K562 (cell line): ENCODE data around the gene AGMO. TPM values are rescaled to one million over a fixed set of nuclear protein-coding genes. Genes with fewer than 3 reads are reported as not detected.

Experiments
- ATAC-seq: fragments of 200-7000 bp; cut with Tn5 transposase; 3 replicates; pipeline ENCODE4 v1.9.1; 2020; ENCODE audit warnings: moderate library complexity
- BruUV-seq: library from RNA; stranded (reverse); fragments of 400-500 nt; replicated peaks from 2 replicates; lab custom pipeline; 2021; lab: Mats Ljungman, UMichigan
- CTCF ChIA-PET: fragments of 300-600 bp; formaldehyde crosslinking; extraction: SDS; loops from one replicate; lab custom pipeline; 2021; ENCODE audit warnings: low intra/inter-chr PET ratio; lab: Yijun Ruan, JAX
- POLR2A ChIA-PET: fragments of 300-600, 350-650 bp; sonication (Branson Sonifier 250); formaldehyde crosslinking; extraction: SDS; loops from one replicate; lab custom pipeline; 2021; ENCODE audit warnings: antibody characterized with exemption, inconsistent platforms; lab: Yijun Ruan, JAX
- DNase-seq, 4 experiments: peaks; one replicate each; pipeline versions ENCODE4 v3.0.0 to v3.0.0-alpha.2; 2011 to 2018; ENCODE audit warnings: low spot score in 3 of 4, mixed read lengths in 3 of 4; ENCODE audit errors: extremely low read depth in 1 of 4
- FAIRE-seq: peaks from 2 replicates; lab custom pipeline; 2011; peaks lifted over from hg19 to GRCh38; lab: Jason Lieb, UNC
- H2AFZ ChIP-seq: 2 replicates; pipeline ENCODE4 v1.6.0; 2011; ENCODE audit warnings: low read depth, low read length, control low read depth, inconsistent platforms
- H3K27ac ChIP-seq: fragments of 200-600 bp; 3 replicates; pipeline ENCODE4 v1.8.0; 2011; ENCODE audit warnings: low read depth, mild to moderate bottlenecking, control low read depth, inconsistent platforms, low read length, moderate library complexity, mixed read lengths; ENCODE audit errors: extremely low read depth
- H3K27me3 ChIP-seq, 2 experiments: fragments of 300-600 bp in 1 of 2; 2 replicates in 1 of 2; 3 replicates in 1 of 2; pipeline versions ENCODE4 v1.6.0 to v1.8.0; 2011; ENCODE audit warnings: inconsistent platforms in 2 of 2, low read length in 2 of 2, mild to moderate bottlenecking in 1 of 2, mixed read lengths in 1 of 2, moderate library complexity in 1 of 2; ENCODE audit not compliant: control insufficient read depth in 2 of 2, insufficient read depth in 2 of 2
- H3K36me3 ChIP-seq: fragments of 300-600 bp; 3 replicates; pipeline ENCODE4 v1.8.0; 2011; ENCODE audit warnings: mild to moderate bottlenecking, low read length, inconsistent platforms; ENCODE audit not compliant: control insufficient read depth, insufficient read depth
- H3K4me1 ChIP-seq, 2 experiments: fragments of 200-600 bp in 1 of 2; replicated peaks in 1 of 2; 2 replicates in 1 of 2; 3 replicates in 1 of 2; pipeline versions ENCODE4 v1.5.1 to v1.8.0; 2011; ENCODE audit warnings: inconsistent platforms in 2 of 2, low read length in 2 of 2, mild to moderate bottlenecking in 1 of 2, mixed read lengths in 1 of 2, moderate library complexity in 1 of 2; ENCODE audit not compliant: control insufficient read depth in 2 of 2, insufficient read depth in 2 of 2
- H3K4me2 ChIP-seq: 2 replicates; pipeline ENCODE4 v1.6.1; 2011; ENCODE audit warnings: low read length, control low read depth, inconsistent platforms, mixed read lengths; ENCODE audit not compliant: insufficient read depth
- H3K4me3 ChIP-seq: fragments of 200-600 bp; sonication (generic), shearing (Covaris generic); 2 replicates; pipeline ENCODE4 v1.5.1; 2016; ENCODE audit warnings: control low read depth, inconsistent platforms
- H3K79me2 ChIP-seq: fragments of 200-600 bp; 3 replicates; pipeline ENCODE4 v1.8.0; 2011; ENCODE audit warnings: low read length, inconsistent platforms; ENCODE audit not compliant: control insufficient read depth, insufficient read depth
- H3K9ac ChIP-seq, 2 experiments: 2 replicates each; pipeline versions ENCODE4 v1.6.0 to v1.6.1; 2011; ENCODE audit warnings: low read depth in 2 of 2, low read length in 2 of 2, control low read depth in 1 of 2, inconsistent platforms in 1 of 2, mild to moderate bottlenecking in 1 of 2, mixed read lengths in 1 of 2; ENCODE audit not compliant: insufficient read depth in 1 of 2
- H3K9me1 ChIP-seq: one replicate; pipeline ENCODE4 v1.6.0; 2011; ENCODE audit warnings: inconsistent platforms, mild to moderate bottlenecking, low read length, moderate library complexity; ENCODE audit not compliant: control insufficient read depth, insufficient read depth
- H3K9me3 ChIP-seq: replicated peaks from 2 replicates; pipeline ENCODE4 v1.5.1; 2011; ENCODE audit warnings: low read depth, low read length, inconsistent platforms; ENCODE audit not compliant: control insufficient read depth, insufficient read depth
- H4K20me1 ChIP-seq: replicated peaks from 2 replicates; pipeline ENCODE4 v1.6.1; 2011; ENCODE audit warnings: low read length, inconsistent platforms, mixed read lengths; ENCODE audit not compliant: control insufficient read depth, insufficient read depth
- ARID4B ChIP-seq: sonication (generic); formaldehyde crosslinking; IDR thresholded peaks from 2 replicates; pipeline ENCODE4 v1.8.0; 2022; ENCODE audit warnings: mild to moderate bottlenecking, missing genetic modification reagents
- ETS2 ChIP-seq: IDR thresholded peaks from 2 replicates; pipeline ENCODE4 v1.6.1; 2016; ENCODE audit warnings: borderline replicate concordance, missing genetic modification characterization, mild to moderate bottlenecking, moderate library complexity, missing compliant biosample characterization; ENCODE audit not compliant: poor library complexity, severe bottlenecking
- ETV1 ChIP-seq: fragments of 450-650 bp; conservative IDR thresholded peaks from 2 replicates; pipeline ENCODE4 v1.6.1; 2016; ENCODE audit warnings: missing genetic modification characterization, control low read depth, low read depth, missing compliant biosample characterization
- HDAC1 ChIP-seq, 2 experiments: fragments of 450-650 bp; IDR thresholded peaks; 2 replicates each; pipeline ENCODE4 v1.6.1; 2016 to 2017; ENCODE audit warnings: inconsistent platforms in 1 of 2, mild to moderate bottlenecking in 1 of 2, moderate library complexity in 1 of 2
- HOXB6 ChIP-seq: fragments of 250-450 bp; sonication (Bioruptor Pico); IDR thresholded peaks from 2 replicates; pipeline ENCODE4 v1.5.1; 2022; ENCODE audit warnings: mild to moderate bottlenecking, borderline replicate concordance
- KLF16 ChIP-seq: IDR thresholded peaks from 2 replicates; pipeline ENCODE4 v1.6.1; 2016; ENCODE audit warnings: antibody characterized with exemption
- MEIS2 ChIP-seq: fragments of 450-650 bp; IDR thresholded peaks from 2 replicates; pipeline ENCODE4 v1.6.1; 2014; ENCODE audit warnings: mild to moderate bottlenecking; ENCODE audit not compliant: partially characterized antibody
- SAFB ChIP-seq: fragments of 200-400 bp; formaldehyde crosslinking; IDR thresholded peaks from 2 replicates; pipeline ENCODE4 v1.6.1; 2017; ENCODE audit warnings: low read depth, low read length, borderline replicate concordance
- TAL1 ChIP-seq: fragments of 450-650 bp; IDR thresholded peaks from 2 replicates; pipeline ENCODE4 v1.6.1; 2016; ENCODE audit warnings: mild to moderate bottlenecking
- USF1 ChIP-seq: sonication (generic); formaldehyde crosslinking; IDR thresholded peaks from 2 replicates; pipeline ENCODE4 v1.9.0; 2022; ENCODE audit warnings: mild to moderate bottlenecking, missing genetic modification reagents
- ZNF134 ChIP-seq: fragments of 250-450 bp; sonication (Bioruptor Pico); conservative IDR thresholded peaks from 2 replicates; pipeline ENCODE4 v1.4.0; 2020
- ZNF197 ChIP-seq: fragments of 200-800 bp; sonication (Bioruptor generic); IDR thresholded peaks from 2 replicates; pipeline ENCODE4 v1.6.1; 2016; ENCODE audit warnings: low read depth, missing genetic modification characterization, missing compliant biosample characterization
- ZNF785 ChIP-seq: fragments of 250-450 bp; sonication (Bioruptor Pico); IDR thresholded peaks from 2 replicates; pipeline ENCODE4 v1.4.0; 2020; ENCODE audit warnings: mild to moderate bottlenecking
- WGBS: fragments of 100-300 bp; shearing (Covaris generic); methylation state at CpG from one replicate; pipeline ENCODE4 v1.1.6; 2016; ENCODE audit warnings: low coverage, mixed read lengths; ENCODE audit not compliant: insufficient coverage; ENCODE audit errors: missing lambda C conversion rate; 5-methylcytosine and 5-hydroxymethylcytosine counted together
- in situ Hi-C: fragments of 300-500 bp; cut with MboI; formaldehyde crosslinking; loops from 4 replicates; pipeline ENCODE4 v1.15.0; 2018; ENCODE audit warnings: inconsistent platforms, mixed read lengths
- intact Hi-C: fragments of 100-400 bp; cut with micrococcal nuclease; formaldehyde crosslinking; loops from 2 replicates; pipeline ENCODE4 v1.14.2; 2022
- polyA plus RNA-seq, 8 experiments: library from polyadenylated mRNA; depleted of rRNA in 4 of 8; stranded (reverse) in 5 of 8; unstranded in 3 of 8; fragments of >200 nt; fragmentation: Nextera tagmentation in 2 of 8; fragmentation: Illumina TruSeq in 1 of 8; extraction: Ambion mirVana in 2 of 8; extraction: Trizol in 1 of 8; gene quantifications; 2 replicates each; pipeline versions ENCODE4 v1.2.1 to v1.2.3, GENCODE V29; 2011 to 2014; ENCODE audit warnings: inconsistent platforms in 1 of 8, missing spikeins in 1 of 8
- total RNA-seq, 7 experiments: library from RNA; depleted of rRNA in 6 of 7; stranded (reverse); fragments of >200 nt in 6 of 7; fragmentation: Illumina TruSeq in 2 of 7; extraction: Trizol in 2 of 7; gene quantifications; 2 replicates each; pipeline versions ENCODE4 v1.2.1 to v1.2.3, GENCODE V29; 2011 to 2021; ENCODE audit warnings: low replicate concordance in 1 of 7

The AGMO gene
- total and polyA plus RNA-seq, 9 of the 15 experiments (the other 6 are each of a cell fraction or from before 2014, with no cell fraction given) = 0.30 to 1.4 (median 0.69) TPM; not detected in 1

- no peak for TF ChIP-seq USF1
- TF ChIP-seq ZNF134 (CRISPR knock-in tag) = no peak
- no peak for TF ChIP-seq SAFB
- no peak for TF ChIP-seq KLF16
These were observed 73.9 kb downstream of the AGMO start (continued) for GRCh38 chr7:15487896-15488295.

- Histone ChIP-seq H4K20me1 (no peaks in the 10 kb centered on the region), H3K4me2 (no peak overlapping the region), H2AFZ (no peak overlapping the region), H3K9ac (no peak overlapping the region), H3K27ac (no peak overlapping the region), H3K27me3 (no peaks in the 10 kb centered on the region), H3K79me2 (no peaks in the 10 kb centered on the region), H3K9me3 (peaks cover 2% of the 10 kb centered on the region; the same call in 1 of the 2 replicates), H3K9me1 (no peaks in the 10 kb centered on the region), H3K4me3 (no peak overlapping the region), H3K4me1 (no peaks in the 10 kb centered on the region), H3K36me3 (no peaks in the 10 kb centered on the region)
- ChIA-PET CTCF (no interaction called here), POLR2A (no interaction called here)
- 0% methylated on average over 5 of the region's 5 CpGs for WGBS
- in situ Hi-C loops = no loop called here
- no peak for ATAC-seq
- DNase-seq = no peak
- FAIRE-seq = no peak
- BruUV-seq = no TSS peak
- intact Hi-C loops = no loop called here
- no peak for TF ChIP-seq ETS2
- no peak for TF ChIP-seq TAL1
- TF ChIP-seq ARID4B (CRISPR knock-in tag) = no peak
- no peak for TF ChIP-seq ZNF785 (CRISPR knock-in tag)
- no peak for TF ChIP-seq SAFB
- TF ChIP-seq ETV1 (tag) = no peak
- TF ChIP-seq HOXB6 (CRISPR knock-in tag) = no peak
- no peak for TF ChIP-seq HDAC1 (IDR thresholded peaks at IDR 0.05)
- no peak for TF ChIP-seq MEIS2
- no peak for TF ChIP-seq ZNF197
These were observed 75.8 kb downstream of the AGMO start for GRCh38 chr7:15485998-15486397.
